ENCODE results near the gene KIF16B. TPM values are rescaled to one million over a fixed set of nuclear protein-coding genes. Genes with fewer than 3 reads are reported as not detected.

KIF16B gene
- total RNA-seq, 1 experiment from 2014 or later = 4.6 TPM

DNA sequence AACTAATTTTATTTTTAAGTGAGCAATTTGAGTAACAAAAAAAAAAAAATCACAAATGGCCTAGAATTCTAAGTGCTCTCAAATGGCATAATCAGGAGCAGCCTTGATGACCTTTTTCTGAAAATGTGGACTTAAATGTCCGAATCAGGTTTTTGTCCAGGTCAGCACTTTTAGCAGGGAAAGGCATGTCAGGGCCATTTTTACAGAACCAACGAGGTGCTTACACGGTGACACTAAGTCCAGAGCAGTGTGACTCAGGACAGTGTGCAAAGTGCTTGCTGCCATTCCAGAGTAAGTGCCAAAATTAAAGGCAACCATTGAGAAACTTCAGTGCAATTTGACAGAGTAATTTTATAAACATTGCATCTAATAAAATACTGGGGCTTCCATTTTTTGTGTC is 127.8 kb downstream of the KIF16B start:
- no peaks in the 10 kb centered on the region for H3K4me1 ChIP-seq (ENCODE audit: insufficient read depth, low read length, poor library complexity, severe bottlenecking)
- no peaks in the 10 kb centered on the region for H3K9me3 ChIP-seq (ENCODE audit: low read depth, low read length, poor library complexity, severe bottlenecking)
- no peak for TF ChIP-seq EZH2 (IDR thresholded peaks at IDR 0.05; ENCODE audit: borderline replicate concordance, low read depth, low read length, poor library complexity, severe bottlenecking)
- TF ChIP-seq, protein P1, sequence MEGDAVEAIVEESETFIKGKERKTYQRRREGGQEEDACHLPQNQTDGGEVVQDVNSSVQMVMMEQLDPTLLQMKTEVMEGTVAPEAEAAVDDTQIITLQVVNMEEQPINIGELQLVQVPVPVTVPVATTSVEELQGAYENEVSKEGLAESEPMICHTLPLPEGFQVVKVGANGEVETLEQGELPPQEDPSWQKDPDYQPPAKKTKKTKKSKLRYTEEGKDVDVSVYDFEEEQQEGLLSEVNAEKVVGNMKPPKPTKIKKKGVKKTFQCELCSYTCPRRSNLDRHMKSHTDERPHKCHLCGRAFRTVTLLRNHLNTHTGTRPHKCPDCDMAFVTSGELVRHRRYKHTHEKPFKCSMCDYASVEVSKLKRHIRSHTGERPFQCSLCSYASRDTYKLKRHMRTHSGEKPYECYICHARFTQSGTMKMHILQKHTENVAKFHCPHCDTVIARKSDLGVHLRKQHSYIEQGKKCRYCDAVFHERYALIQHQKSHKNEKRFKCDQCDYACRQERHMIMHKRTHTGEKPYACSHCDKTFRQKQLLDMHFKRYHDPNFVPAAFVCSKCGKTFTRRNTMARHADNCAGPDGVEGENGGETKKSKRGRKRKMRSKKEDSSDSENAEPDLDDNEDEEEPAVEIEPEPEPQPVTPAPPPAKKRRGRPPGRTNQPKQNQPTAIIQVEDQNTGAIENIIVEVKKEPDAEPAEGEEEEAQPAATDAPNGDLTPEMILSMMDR (conservative IDR thresholded peaks at IDR 0.05; ENCODE audit: low read depth, low read length) = no peak
- BruUV-seq (replicated peaks) = no TSS peak
- ChIA-PET POLR2A (ENCODE audit: low non-redundant PET) (no interaction called here), CTCF (no interaction called here)
- no peak overlapping the region for H3K4me3 ChIP-seq (ENCODE audit: low read depth, low read length, poor library complexity, severe bottlenecking)
- H3K27me3 ChIP-seq (replicated peaks; ENCODE audit: insufficient read depth, low read depth, low read length, poor library complexity) = no peaks in the 10 kb centered on the region
- intact Hi-C loops (cut with micrococcal nuclease; ENCODE audit: unreplicated experiment) = no loop called here
- DNase-seq (ENCODE audit: low spot score) = no peak
- H3K27ac ChIP-seq (ENCODE audit: low read depth, low read length, poor library complexity, severe bottlenecking) = no peak overlapping the region
- no peaks in the 10 kb centered on the region for H3K36me3 ChIP-seq (ENCODE audit: insufficient read depth, low read length, poor library complexity, severe bottlenecking)

- Histone ChIP-seq H3K4me1 (ENCODE audit: insufficient read depth, low read length, poor library complexity, severe bottlenecking) (no peaks in the 10 kb centered on the region), H3K4me3 (ENCODE audit: low read depth, low read length, poor library complexity, severe bottlenecking) (no peak overlapping the region), H3K27ac (ENCODE audit: low read depth, low read length, poor library complexity, severe bottlenecking) (no peak overlapping the region), H3K36me3 (ENCODE audit: insufficient read depth, low read length, poor library complexity, severe bottlenecking) (no peaks in the 10 kb centered on the region), H3K9me3 (ENCODE audit: low read depth, low read length, poor library complexity, severe bottlenecking) (no peaks in the 10 kb centered on the region), H3K27me3 (replicated peaks; ENCODE audit: insufficient read depth, low read depth, low read length, poor library complexity) (no peaks in the 10 kb centered on the region)
- no TSS peak for BruUV-seq (replicated peaks)
- ChIA-PET POLR2A (ENCODE audit: low non-redundant PET) (no interaction called here), CTCF (no interaction called here)
- TF ChIP-seq, protein P1 (conservative IDR thresholded peaks at IDR 0.05; ENCODE audit: low read depth, low read length) = no peak
- TF ChIP-seq EZH2 (IDR thresholded peaks at IDR 0.05; ENCODE audit: borderline replicate concordance, low read depth, low read length, poor library complexity, severe bottlenecking) = no peak
- DNase-seq (ENCODE audit: low spot score) = no peak
- intact Hi-C loops (cut with micrococcal nuclease; ENCODE audit: unreplicated experiment) = no loop called here
Observed at GRCh38 chr20:16444057-16444777, 129.0 kb downstream of the KIF16B start.

- no peak for DNase-seq (ENCODE audit: low spot score)
- intact Hi-C loops (cut with micrococcal nuclease; ENCODE audit: unreplicated experiment) = no loop called here
- CTCF ChIA-PET = no interaction called here
Observed at GRCh38 chr20:16441546-16442164, 131.6 kb downstream of the KIF16B start.

More at GRCh38 chr20:16441546-16442164, 131.6 kb downstream of the KIF16B start:
- no TSS peak for BruUV-seq (replicated peaks)
- H3K4me1 ChIP-seq (ENCODE audit: insufficient read depth, low read length, poor library complexity, severe bottlenecking) = no peaks in the 10 kb centered on the region
- no peak overlapping the region for H3K4me3 ChIP-seq (ENCODE audit: low read depth, low read length, poor library complexity, severe bottlenecking)
- POLR2A ChIA-PET (ENCODE audit: low non-redundant PET) = no interaction called here
- TF ChIP-seq EZH2 (IDR thresholded peaks at IDR 0.05; ENCODE audit: borderline replicate concordance, low read depth, low read length, poor library complexity, severe bottlenecking) = no peak
- TF ChIP-seq, protein P1 (conservative IDR thresholded peaks at IDR 0.05; ENCODE audit: low read depth, low read length) = no peak
- no peaks in the 10 kb centered on the region for H3K36me3 ChIP-seq (ENCODE audit: insufficient read depth, low read length, poor library complexity, severe bottlenecking)
- no peaks in the 10 kb centered on the region for H3K27me3 ChIP-seq (replicated peaks; ENCODE audit: insufficient read depth, low read depth, low read length, poor library complexity)
- no peaks in the 10 kb centered on the region for H3K9me3 ChIP-seq (ENCODE audit: low read depth, low read length, poor library complexity, severe bottlenecking)
- no peak overlapping the region for H3K27ac ChIP-seq (ENCODE audit: low read depth, low read length, poor library complexity, severe bottlenecking)
